IPS-NIHi7 (cell line): Measurements from ENCODE around the gene STMN1.

Source experiments
- DNase-seq: peaks from one replicate; pipeline ENCODE4 v3.0.0; 2012; ENCODE audit warnings: mixed read lengths; ENCODE audit errors: extremely low spot score

Gene STMN1

GRCh38 chr1:25871086-25871703 lies 35.0 kb downstream of the STMN1 start:
- DNase-seq = no peak

DNA sequence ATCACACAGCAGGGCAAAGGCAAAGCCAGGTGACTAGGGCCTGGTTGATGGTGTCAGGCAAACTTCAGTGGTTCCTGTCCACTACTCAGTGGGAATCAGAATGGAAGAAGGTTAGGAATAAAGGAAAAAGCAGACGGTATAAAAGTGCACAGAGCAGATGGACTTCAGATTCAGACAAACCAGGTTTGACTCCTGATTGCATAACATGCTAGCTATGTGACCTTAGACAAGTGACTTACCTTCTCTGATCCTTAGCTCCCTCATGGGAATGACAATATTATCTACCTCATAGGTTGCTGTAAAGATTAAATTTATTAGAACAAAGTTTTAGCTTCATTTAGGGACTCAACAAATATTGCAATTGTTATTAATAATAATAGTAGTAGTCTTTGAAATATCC lies 35.6 kb downstream of the STMN1 start:
- no peak for DNase-seq

DNA sequence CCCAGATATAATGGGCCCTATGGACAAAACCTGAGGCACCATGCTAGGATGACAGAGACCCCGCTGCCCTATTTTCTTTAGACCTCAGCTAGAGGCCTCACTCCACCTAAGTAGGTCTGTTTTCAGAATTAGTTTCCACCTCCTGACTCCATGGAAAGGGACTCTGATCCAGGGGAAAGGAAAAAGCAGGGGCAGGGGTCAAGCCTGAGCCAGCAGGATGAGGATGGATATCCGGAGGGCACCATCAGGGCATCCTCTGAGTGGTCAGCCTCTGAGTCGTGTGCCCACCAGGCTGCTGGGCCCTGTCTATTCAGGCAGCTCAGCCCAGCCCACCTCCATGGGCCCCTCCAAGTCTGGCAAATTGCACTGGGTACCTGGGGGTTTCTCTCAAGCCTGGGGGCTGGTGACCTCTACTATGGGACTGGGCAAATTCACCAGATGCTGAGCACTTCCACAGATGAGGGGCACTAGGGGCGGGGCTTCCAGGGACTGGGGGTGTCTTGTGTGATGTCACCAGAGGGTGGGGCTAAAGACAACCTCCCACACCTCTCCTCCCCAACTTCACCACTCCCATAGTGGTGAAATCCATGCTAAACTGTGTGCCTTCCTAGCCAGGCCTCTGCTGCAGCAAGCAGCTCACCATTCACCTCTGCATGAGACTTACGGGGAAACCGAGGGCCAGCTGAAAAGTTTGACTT lies 36.2 kb downstream of the STMN1 start:
- DNase-seq = no peak

- DNase-seq = peak; percentile 35
These were observed 38.8 kb downstream of the STMN1 start for GRCh38 chr1:25867210-25867991.

DNA sequence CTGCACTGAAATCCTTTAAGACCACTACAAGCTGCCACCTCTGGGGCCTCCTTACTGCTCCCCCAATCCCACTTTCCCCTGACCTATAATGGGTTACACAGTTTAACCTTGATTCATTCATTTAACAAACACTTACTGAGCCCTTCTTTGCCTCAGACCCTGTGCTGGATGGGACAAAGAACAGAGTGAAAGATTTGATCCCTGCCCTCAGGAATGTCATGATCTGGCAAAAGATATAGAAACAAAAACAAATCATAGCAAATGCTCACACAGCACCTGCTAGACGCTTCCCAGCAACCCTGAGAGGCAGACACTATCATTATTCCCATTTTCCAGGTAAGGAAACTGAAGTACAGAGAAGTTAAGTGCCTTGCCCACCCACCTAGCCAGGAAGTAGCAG lies 39.9 kb downstream of the STMN1 start:
- no peak for DNase-seq

GRCh38 chr1:25864434-25864833 lies 41.8 kb downstream of the STMN1 start:
- DNase-seq = no peak

GRCh38 chr1:25863486-25864262 lies 42.5 kb downstream of the STMN1 start:
- DNase-seq = no peak

DNA sequence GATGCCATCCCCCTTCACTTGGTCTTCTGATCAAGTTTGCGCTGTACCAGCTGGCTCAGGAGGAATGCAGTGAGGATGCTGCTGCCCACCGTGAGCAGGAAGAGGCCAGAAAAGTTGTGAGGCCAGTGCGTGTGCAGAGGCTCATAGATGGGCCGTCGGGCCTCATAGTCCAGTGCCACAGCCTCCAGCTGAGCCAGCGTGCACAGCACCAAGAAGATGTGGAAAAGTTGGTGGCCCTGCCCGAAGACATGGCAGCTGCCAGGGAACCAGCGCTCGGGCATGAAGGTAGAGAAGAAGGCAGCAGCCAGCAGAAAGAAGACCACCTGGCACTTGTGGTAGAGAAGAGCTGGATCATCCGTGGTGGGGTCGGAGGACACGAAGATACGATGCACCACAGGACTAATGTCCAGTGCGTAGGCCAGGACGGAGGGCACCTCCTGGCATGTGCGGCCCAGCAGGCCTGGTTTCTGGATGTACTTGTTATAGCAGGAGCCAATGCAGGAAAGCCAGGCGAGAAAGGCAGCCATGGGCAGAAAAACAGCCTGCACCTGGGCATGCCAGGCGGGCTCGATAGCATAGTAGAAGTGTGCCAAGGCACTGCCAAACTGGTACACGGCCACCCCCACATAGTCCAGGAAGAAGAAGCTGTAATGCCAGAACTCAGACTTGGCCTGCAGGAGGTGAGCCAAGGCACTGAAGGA lies 43.3 kb downstream of the STMN1 start:
- no peak for DNase-seq

GRCh38 chr1:25861316-25862286 lies 44.6 kb downstream of the STMN1 start:
- DNase-seq = no peak

DNA sequence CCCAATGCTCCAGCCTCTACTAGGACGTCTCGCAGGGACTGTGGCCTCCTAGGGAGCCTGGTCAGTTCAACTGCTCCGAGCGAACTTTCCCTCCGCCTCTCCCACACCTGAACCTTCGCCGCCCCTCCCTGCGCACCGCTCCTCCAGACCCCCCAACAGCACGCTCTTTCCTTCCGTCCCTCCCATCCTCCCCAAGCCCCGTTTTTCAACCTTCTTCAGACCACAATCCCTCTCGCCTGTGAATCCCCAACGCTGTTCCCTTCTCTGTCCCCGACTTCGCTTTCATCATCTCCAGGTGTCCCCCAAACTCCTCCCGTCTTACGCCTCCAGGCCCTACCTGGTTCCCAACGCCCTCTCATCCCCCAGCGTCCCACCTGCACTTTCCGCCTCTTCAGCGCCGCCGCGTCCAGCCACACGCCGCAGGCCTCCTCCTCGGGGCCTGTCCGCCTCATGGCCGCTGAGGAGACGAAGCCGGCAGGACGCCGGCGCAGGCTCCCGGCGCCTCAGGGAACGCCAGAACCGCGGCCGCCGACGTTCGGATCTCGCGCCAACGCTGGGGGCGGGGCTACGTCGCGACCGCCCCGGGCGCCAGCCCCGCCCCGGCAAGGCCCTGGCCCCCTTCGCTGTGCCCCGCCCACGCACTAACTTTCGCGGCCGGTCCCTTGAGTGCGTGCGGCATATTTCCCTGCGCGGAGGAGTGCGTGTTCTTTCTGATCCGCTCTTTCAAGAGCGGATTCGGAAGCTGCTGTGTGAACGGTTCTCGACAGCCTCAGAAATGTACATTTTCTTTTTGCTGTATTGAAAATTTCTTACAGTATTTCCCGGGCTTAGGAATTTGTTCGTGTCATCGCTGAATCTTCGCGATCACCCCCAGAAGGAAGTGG lies 47.1 kb downstream of the STMN1 start, which contains the start of gene AUNIP:
Gene AUNIP, minus strand, starts transcription at position 552 of the 884 bp plus-strand sequence. Its CDS starts 100 bp downstream, at position 452.
- DNase-seq = peak; percentile 98

- DNase-seq = no peak
These were observed 47.7 kb downstream of the STMN1 start for GRCh38 chr1:25858494-25858893.

DNA sequence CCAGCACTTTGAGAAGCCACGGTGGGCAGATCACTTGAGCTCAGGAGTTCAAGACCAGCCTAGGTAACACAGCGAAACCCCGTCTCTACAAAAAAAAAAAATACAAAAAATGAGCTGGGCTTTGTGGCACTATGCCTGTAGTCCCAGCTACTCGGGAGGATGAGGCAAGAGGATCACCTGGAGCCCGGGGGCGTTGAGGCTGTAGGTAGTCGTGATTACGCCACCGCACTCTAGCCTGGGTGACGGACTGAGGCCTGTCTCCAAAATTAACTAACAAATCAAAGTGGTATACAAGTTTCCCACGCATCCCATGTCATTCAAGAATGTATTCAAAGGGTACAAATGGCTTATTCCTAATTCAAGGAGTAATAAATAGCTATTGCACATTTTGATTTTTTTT lies 49.4 kb downstream of the STMN1 start:
- no peak for DNase-seq

DNA sequence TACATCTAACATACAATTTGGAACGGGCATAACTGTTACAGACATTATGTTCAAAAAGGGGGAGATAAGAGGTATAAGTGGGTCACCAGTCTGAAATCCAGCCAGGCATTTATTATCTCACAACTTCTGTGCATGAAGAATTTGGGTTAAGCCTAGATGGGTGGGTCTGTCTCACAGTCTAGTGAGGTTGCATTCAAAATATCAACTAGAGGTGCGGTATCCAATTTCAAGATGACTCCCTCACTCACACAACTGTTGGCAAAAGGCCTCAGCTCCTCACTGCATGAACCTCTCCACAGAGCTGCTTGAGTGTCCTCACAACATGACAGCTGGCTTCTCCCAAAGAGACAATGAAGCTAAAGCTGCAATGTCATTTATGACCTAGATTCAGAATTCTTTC lies 51.7 kb downstream of the STMN1 start:
- no peak for DNase-seq
